Colonic mucosa (tissue), 4 donors: ENCODE data around the gene TEX9. TPM values are rescaled to one million over a fixed set of nuclear protein-coding genes. Genes with fewer than 3 reads are reported as not detected.
"Not testable (repeated sequence)": the region's sequence is repeated elsewhere in the genome, so short reads cannot be mapped to it uniquely, and the experiment has no call there.

ENCODE experiments used
- DNase-seq: peaks from one replicate; pipeline ENCODE4 v3.0.0-alpha.2; 2020
- H3K27ac ChIP-seq: fragments of 200-600 bp; one replicate; pipeline ENCODE4 v1.8.0; 2021
- H3K27me3 ChIP-seq: fragments of 200-600 bp; one replicate; pipeline ENCODE4 v1.8.0; 2021
- H3K36me3 ChIP-seq: fragments of 200-600 bp; one replicate; pipeline ENCODE4 v1.8.0; 2021
- H3K4me1 ChIP-seq: fragments of 200-600 bp; one replicate; pipeline ENCODE4 v1.8.0; 2021; ENCODE audit warnings: mild to moderate bottlenecking
- H3K4me3 ChIP-seq: fragments of 200-600 bp; one replicate; pipeline ENCODE4 v1.8.0; 2021
- H3K9ac ChIP-seq, 2 donors: one replicate each; pipeline ENCODE4 v1.7.0; 2013; ENCODE audit warnings: control low read depth in 2 of 2, low read depth in 2 of 2, low read length in 2 of 2
- H3K9me3 ChIP-seq: fragments of 200-600 bp; one replicate; pipeline ENCODE4 v1.8.0; 2021
- CTCF ChIP-seq: fragments of 200-600 bp; IDR thresholded peaks from one replicate; pipeline ENCODE4 v1.8.0; 2022; ENCODE audit warnings: antibody characterized with exemption, mild to moderate bottlenecking
- intact Hi-C: fragments of 100-400 bp; cut with DNase I; formaldehyde crosslinking; loops from one replicate; pipeline ENCODE4 v1.14.1; 2022
- total RNA-seq, 2 donors: library from RNA; stranded (reverse); fragmentation: NEBNext Ultra II Directional in 1 of 2; extraction: Animal tissue kit (Norgen Biotek cat#: 25700) in 1 of 2; gene quantifications; one replicate each; pipeline ENCODE4 v1.2.1, GENCODE V29; 2021
- donor health status: healthy.
- donor health status: DM: no; HTN: no; CAD: no.
- donor health status: DM: no; HTN: no; CAD: no.

TEX9 gene
- total RNA-seq, 2 donors from 2014 or later, result 5.4 to 5.9 TPM

- Histone ChIP-seq H3K4me1 (no peaks in the 10 kb centered on the region), H3K27ac (no peak overlapping the region), H3K27me3 (no peaks in the 10 kb centered on the region), H3K9me3 (no peaks in the 10 kb centered on the region), H3K9ac (no peak overlapping the region), H3K36me3 (no peaks in the 10 kb centered on the region), H3K4me3 (no peak overlapping the region)
- no peak for DNase-seq
- intact Hi-C loops, result no loop called here
- TF ChIP-seq CTCF, result no peak
Measured at GRCh38 chr15:56383010-56383409, 17.8 kb downstream of the TEX9 start.

- no peak overlapping the region for H3K4me3 ChIP-seq
- no peak overlapping the region for H3K27ac ChIP-seq
- H3K9ac ChIP-seq, result no peak overlapping the region
- TF ChIP-seq CTCF, result no peak
- intact Hi-C loops, result no loop called here
- DNase-seq, result no peak
- H3K27me3 ChIP-seq, result no peaks in the 10 kb centered on the region
- H3K4me1 ChIP-seq, result no peaks in the 10 kb centered on the region
- no peaks in the 10 kb centered on the region for H3K9me3 ChIP-seq
- H3K36me3 ChIP-seq, result no peaks in the 10 kb centered on the region
Measured at GRCh38 chr15:56385908-56386307, 20.7 kb downstream of the TEX9 start.

- H3K27ac ChIP-seq, result no peak overlapping the region
- H3K9ac ChIP-seq, result no peak overlapping the region
- intact Hi-C loops, result no loop called here
- DNase-seq, result no peak
- H3K27me3 ChIP-seq, result no peaks in the 10 kb centered on the region
- no peak for TF ChIP-seq CTCF
- H3K9me3 ChIP-seq, result no peaks in the 10 kb centered on the region
- H3K4me3 ChIP-seq, result no peak overlapping the region
- H3K36me3 ChIP-seq, result no peaks in the 10 kb centered on the region
- no peaks in the 10 kb centered on the region for H3K4me1 ChIP-seq
Measured at GRCh38 chr15:56390739-56391267, 25.6 kb downstream of the TEX9 start.

GRCh38 chr15:56393277-56393676 is 28.1 kb downstream of the TEX9 start:
- no peaks in the 10 kb centered on the region for H3K9me3 ChIP-seq
- H3K36me3 ChIP-seq, result no peaks in the 10 kb centered on the region
- intact Hi-C loops, result no loop called here
- H3K4me1 ChIP-seq, result no peaks in the 10 kb centered on the region
- no peak for TF ChIP-seq CTCF
- H3K27ac ChIP-seq, result no peak overlapping the region
- no peak overlapping the region for H3K9ac ChIP-seq
- DNase-seq, result no peak
- no peak overlapping the region for H3K4me3 ChIP-seq
- H3K27me3 ChIP-seq, result no peaks in the 10 kb centered on the region

GRCh38 chr15:56394909-56395308 is 29.7 kb downstream of the TEX9 start:
- intact Hi-C loops, result no loop called here
- no peaks in the 10 kb centered on the region for H3K36me3 ChIP-seq
- no peak for TF ChIP-seq CTCF
- H3K4me3 ChIP-seq, result no peak overlapping the region
- no peak overlapping the region for H3K9ac ChIP-seq
- H3K27me3 ChIP-seq, result no peaks in the 10 kb centered on the region
- no peaks in the 10 kb centered on the region for H3K4me1 ChIP-seq
- no peak for DNase-seq
- H3K27ac ChIP-seq, result no peak overlapping the region
- no peaks in the 10 kb centered on the region for H3K9me3 ChIP-seq

- H3K27me3 ChIP-seq, H3K4me3 ChIP-seq, intact Hi-C loops, H3K9me3 ChIP-seq, H3K9ac ChIP-seq, H3K4me1 ChIP-seq, H3K36me3 ChIP-seq, DNase-seq, H3K27ac ChIP-seq: not testable (repeated sequence)
Measured at GRCh38 chr15:56397325-56397724, 32.1 kb downstream of the TEX9 start.

- H3K36me3 ChIP-seq, H3K9ac ChIP-seq, H3K27ac ChIP-seq, H3K4me1 ChIP-seq, intact Hi-C loops, H3K27me3 ChIP-seq, DNase-seq, H3K9me3 ChIP-seq, H3K4me3 ChIP-seq: not testable (repeated sequence)
Measured at GRCh38 chr15:56399209-56399608, 34.0 kb downstream of the TEX9 start.
